Stimulated activated CD4-positive, alpha-beta T cell treated with anti-CD3 and anti-CD28 coated beads, Interleukin-1b, Interleukin-23, amount 100 ng/mL, for 24 hours (primary cell): ENCODE measurements around the gene PSIP1.
A peak's percentile ranks its signal among the peaks of the same experiment; 100 is the strongest.
"Not testable (repeated sequence)": the region's sequence is repeated elsewhere in the genome, so short reads cannot be mapped to it uniquely, and the experiment has no call there.

Experiments
- DNase-seq, 4 experiments: peaks; one replicate each; pipeline ENCODE4 v3.0.0-alpha.2; 2020; ENCODE audit warnings: low read depth in 4 of 4, low spot score in 1 of 4

Gene PSIP1

GRCh38 chr9:15433661-15434060 is 77.1 kb downstream of the PSIP1 start:
- no peak for DNase-seq

- DNase-seq: no peak
Observed at GRCh38 chr9:15433191-15433590, 77.6 kb downstream of the PSIP1 start.

GRCh38 chr9:15430920-15431844 is 79.6 kb downstream of the PSIP1 start:
- DNase-seq: no peak

GRCh38 chr9:15427702-15428101 is 83.1 kb downstream of the PSIP1 start:
- not testable (repeated sequence) for DNase-seq

- DNase-seq: no peak
Observed at GRCh38 chr9:15426019-15426418, 84.8 kb downstream of the PSIP1 start.

GRCh38 chr9:15423231-15423985 is 87.4 kb downstream of the PSIP1 start:
- no peak for DNase-seq

GRCh38 chr9:15422372-15423230 is 88.2 kb downstream of the PSIP1 start, which contains the start of gene SNAPC3:
TSS of gene SNAPC3 (plus strand) at chr9:15422876. CDS start at chr9:15422880, 4 bp downstream.
- DNase-seq: peak; percentile 77 to 88 (median 82)

GRCh38 chr9:15421990-15422371 is 88.8 kb downstream of the PSIP1 start:
- DNase-seq: no peak

GRCh38 chr9:15421532-15421931 is 89.2 kb downstream of the PSIP1 start:
- DNase-seq: no peak

- no peak for DNase-seq
Observed at GRCh38 chr9:15420796-15421195, 90.0 kb downstream of the PSIP1 start.

- DNase-seq: no peak
Observed at GRCh38 chr9:15417626-15418025, 93.1 kb downstream of the PSIP1 start.

- peak in 1 of 4 experiments; percentile 13 for DNase-seq
Observed at GRCh38 chr9:15416880-15417279, 93.9 kb downstream of the PSIP1 start.
